GM12874 (cell line): ENCODE measurements around the gene PRUNE1.

Experiments used
- TF ChIP-seq, protein P1 (sequence below): IDR thresholded peaks from 2 replicates; pipeline ENCODE4 v1.5.1; 2011; ENCODE audit warnings: low read depth, mild to moderate bottlenecking, control low read depth, low read length, moderate library complexity; ENCODE audit not compliant: insufficient read depth

Gene PRUNE1

DNA sequence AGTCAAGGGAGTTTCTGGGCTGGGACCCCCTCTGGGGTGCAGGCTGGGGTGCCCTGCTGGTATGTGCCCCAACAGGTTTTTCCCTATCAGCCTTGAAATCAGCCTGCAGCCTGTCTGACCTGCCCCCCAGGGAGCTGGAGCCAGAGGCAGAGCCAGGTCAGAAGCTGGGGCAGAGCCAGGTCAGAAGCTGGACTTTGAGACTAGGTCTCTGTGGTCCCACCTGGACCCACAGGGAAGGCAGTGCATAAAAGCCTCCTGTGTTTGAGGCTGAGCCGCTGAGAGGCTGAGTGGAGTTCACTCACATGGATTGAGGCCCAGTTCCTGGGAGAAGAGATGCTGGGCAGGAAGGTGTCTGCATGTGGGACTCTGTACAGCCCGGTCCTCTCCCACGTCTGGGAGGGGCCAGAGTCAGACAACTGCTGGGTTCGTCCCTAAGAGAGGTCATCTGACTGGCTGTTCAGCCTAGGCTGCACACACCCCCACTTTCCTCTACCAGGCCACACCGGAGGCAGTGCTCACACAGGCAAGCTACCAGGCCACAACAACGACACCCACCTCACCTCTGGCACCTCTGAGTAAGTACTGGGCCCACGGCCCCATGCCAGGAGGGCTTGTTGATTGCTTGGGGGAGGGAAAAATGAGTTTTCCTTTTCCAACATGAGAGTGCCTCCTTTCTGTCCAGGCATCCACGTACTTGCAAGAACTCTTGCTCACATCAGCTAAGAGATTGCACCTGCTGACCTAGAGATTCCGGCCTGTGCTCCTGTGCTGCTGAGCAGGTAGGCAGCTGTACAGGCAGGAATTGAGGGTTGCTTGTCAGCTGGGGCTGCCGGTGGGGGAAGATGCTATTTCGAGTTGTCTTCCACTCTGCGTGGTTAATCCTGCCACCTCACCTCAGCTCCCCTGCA, 26.2 kb upstream of the PRUNE1 start, which contains the start of gene ANXA9:
Gene ANXA9, plus strand, starts transcription at position 488 of the 908 bp plus-strand sequence. CDS start 814 bp downstream, outside the sequence.
- TF ChIP-seq, protein P1, sequence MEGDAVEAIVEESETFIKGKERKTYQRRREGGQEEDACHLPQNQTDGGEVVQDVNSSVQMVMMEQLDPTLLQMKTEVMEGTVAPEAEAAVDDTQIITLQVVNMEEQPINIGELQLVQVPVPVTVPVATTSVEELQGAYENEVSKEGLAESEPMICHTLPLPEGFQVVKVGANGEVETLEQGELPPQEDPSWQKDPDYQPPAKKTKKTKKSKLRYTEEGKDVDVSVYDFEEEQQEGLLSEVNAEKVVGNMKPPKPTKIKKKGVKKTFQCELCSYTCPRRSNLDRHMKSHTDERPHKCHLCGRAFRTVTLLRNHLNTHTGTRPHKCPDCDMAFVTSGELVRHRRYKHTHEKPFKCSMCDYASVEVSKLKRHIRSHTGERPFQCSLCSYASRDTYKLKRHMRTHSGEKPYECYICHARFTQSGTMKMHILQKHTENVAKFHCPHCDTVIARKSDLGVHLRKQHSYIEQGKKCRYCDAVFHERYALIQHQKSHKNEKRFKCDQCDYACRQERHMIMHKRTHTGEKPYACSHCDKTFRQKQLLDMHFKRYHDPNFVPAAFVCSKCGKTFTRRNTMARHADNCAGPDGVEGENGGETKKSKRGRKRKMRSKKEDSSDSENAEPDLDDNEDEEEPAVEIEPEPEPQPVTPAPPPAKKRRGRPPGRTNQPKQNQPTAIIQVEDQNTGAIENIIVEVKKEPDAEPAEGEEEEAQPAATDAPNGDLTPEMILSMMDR = no peak

DNA sequence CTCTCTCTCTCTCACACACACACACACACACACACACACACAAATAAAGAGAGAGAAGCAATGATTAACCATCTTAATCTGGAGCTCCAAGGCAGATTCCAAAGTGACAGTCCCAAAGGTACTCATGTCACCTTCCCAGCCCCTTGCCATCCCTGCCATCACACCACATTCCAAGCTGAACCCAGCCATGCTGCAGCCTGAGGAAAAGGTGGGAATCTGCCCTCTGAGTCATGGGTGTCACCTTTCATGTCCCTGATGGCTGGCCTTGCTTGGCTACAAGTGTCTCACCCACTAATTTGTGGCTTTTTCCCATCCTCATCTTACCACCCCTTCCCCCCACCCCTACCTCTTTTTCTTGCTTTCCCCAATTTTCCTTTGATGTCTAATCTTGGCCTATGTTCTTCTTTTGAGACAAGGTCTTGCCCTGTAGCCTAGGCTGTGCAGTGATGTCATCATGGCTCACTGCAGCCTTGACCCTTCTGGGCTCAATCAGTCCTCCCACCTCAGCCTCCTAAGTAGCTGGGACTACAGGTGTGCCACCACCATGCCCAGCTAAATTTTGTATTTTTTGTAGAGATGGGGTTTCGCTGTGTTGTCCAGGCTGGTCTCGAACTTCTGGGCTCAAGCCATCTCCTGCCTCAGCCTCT, 22.9 kb upstream of the PRUNE1 start:
- TF ChIP-seq, protein P1 = no peak

DNA sequence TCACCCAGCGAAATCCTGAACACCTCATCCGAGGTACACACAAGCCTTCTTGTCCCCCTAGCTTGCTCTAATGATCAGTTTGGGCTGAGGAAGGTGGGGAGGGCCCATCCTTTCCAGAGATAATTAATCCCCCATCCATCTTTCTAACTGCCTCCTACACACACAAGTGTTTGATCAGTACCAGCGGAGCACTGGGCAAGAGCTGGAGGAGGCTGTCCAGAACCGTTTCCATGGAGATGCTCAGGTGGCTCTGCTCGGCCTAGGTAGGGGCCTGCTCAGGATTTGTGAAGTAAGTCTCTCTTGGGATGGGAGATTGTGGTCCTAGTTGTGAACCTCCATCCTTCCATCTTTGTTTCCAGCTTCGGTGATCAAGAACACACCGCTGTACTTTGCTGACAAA, 20.3 kb upstream of the PRUNE1 start:
- TF ChIP-seq, protein P1 = no peak

DNA sequence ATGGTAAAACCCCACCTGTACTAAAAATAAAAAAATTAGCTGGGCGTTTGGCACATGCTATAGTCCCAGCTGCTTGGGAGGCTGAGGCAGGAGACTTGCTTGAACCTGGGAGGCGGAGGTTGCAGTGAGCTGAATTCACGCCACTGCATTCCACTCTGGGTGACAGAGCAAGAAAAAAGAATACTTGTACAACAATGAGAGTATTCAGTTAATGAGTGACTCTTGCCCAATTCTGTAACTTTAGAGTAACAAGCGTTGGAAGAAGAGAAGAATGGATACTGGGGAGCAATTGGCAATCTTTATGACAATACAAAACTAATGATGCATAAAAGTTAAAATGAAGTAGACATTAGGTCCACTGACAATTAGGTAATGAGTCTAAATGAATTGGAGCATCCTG, 15.6 kb upstream of the PRUNE1 start:
- TF ChIP-seq, protein P1 = no peak

DNA sequence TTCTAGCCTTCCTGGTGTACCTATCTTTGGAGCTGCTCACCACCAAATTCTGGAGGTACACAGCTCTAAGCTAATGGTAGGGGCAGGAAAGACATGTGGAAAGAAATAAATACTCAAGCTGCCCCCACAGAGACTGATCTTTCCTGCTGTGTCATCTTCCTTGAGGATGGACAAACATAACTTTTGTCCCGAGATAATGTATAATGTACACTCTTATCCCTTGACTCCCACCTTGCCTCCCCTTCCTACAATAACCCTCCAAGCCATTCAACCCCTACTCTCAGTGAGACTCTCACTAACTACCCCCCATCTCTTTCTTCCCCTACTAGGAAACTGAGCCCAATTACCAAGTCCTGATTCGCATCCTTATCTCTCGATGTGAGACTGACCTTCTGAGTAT, 14.0 kb upstream of the PRUNE1 start:
- TF ChIP-seq, protein P1 = no peak

DNA sequence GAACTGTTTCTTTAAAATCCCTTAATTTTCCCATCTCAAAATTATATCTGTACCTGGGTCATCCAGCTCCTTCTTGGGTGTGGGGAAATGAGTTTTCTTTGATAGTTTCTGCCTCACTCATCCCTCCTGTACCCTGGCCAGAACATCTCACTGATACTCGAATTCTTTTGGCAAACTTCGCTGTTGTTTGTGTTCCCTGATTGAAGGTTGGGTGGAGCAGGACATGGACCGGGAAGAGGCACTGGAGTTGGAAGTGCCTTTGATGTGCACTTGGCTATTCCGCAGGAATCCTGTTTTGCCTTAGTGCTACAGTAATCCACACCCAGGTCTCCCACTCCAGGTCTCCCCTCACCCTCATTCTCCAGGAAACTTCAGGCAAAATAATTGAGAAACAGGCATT, 12.8 kb upstream of the PRUNE1 start:
- TF ChIP-seq, protein P1 = no peak

DNA sequence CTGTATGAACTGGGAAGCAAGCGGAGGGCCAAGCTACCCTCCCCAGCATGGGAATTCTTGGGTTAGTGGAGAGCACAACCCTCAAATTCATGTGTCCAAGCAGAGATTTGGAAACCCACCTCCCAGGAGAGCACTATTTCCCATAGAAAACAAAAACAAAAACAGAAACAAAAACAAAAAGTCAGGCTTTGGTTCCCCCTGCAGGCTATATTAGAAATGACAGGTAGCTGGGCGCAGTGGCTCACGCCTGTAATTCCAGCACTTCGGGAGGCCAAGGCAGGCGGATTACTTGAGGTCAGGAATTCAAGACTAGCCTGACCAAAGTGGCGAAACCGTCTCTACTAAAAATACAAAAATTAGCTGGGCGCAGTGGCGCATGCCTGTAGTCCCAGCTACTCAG, 12.4 kb upstream of the PRUNE1 start:
- TF ChIP-seq, protein P1 = peak; percentile 59
